ENCODE results near the gene TP63.

DNA sequence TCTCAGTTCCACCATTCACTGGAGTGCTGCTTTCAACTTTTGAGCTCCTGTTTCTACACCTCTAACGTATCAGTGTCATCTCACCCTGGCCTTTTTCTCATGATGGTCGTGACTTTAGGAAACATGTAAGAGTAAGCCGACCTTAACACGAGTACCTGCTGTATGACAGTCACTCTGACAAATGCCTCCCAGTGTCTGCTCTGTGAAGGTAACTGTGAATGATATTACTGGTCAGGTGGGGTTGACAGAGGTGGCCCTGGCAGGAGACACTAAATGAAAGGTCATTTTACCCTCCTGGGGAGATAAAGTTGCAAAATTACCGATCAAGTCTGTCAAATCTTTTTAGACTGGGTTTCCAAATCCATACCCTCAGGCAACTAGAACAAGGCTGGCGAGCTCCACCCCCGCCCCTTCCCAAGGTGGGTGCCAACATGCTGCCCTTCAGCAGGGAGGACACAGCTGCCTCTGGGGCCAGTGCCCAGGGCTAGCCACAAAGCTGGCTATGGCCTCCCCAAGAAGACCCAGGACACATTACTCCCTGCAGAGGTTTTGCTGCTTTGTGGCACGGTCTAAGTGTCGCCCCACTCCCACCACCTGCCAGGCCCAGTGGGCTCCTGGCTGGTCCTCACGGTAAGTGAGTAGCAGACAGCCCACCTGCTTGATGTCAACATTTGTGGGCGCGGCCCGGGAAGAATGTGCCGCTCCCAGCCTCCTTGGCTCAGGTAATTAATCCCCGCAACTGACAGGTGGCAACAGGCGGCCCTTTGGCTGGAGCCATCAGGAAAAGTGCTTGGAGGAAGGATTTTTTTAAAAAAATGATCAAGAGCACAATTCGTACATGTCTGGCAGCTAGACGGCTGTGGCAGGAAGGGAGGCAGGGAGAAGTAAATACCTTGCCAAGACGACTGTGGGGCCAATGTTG is 211.8 kb downstream of the TP63 start:
- TF ChIP-seq, protein P1, sequence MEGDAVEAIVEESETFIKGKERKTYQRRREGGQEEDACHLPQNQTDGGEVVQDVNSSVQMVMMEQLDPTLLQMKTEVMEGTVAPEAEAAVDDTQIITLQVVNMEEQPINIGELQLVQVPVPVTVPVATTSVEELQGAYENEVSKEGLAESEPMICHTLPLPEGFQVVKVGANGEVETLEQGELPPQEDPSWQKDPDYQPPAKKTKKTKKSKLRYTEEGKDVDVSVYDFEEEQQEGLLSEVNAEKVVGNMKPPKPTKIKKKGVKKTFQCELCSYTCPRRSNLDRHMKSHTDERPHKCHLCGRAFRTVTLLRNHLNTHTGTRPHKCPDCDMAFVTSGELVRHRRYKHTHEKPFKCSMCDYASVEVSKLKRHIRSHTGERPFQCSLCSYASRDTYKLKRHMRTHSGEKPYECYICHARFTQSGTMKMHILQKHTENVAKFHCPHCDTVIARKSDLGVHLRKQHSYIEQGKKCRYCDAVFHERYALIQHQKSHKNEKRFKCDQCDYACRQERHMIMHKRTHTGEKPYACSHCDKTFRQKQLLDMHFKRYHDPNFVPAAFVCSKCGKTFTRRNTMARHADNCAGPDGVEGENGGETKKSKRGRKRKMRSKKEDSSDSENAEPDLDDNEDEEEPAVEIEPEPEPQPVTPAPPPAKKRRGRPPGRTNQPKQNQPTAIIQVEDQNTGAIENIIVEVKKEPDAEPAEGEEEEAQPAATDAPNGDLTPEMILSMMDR (IDR thresholded peaks at IDR 0.05) = no peak
- TF ChIP-seq POLR2A (IDR thresholded peaks at IDR 0.05) = no peak

Data from body of pancreas (tissue), 4 donors.